ENCODE data around the gene COG2.
"Not testable (repeated sequence)": the region's sequence is repeated elsewhere in the genome, so short reads cannot be mapped to it uniquely, and the experiment has no call there.

COG2 gene

GRCh38 chr1:230696722-230697437 is 54.6 kb downstream of the COG2 start:
- ChIA-PET CTCF (interaction anchor here (1.1 to 1.3 kb wide), 3 partner anchors 15 to 76 kb away, joined by 3 to 4 read pairs (median 3); no protein-coding TSS in a partner anchor), POLR2A (no interaction called here)
- no peak for TF ChIP-seq CTCF (IDR thresholded peaks at IDR 0.05; ENCODE audit: insufficient read depth, low read length, missing control alignments)
- no peak overlapping the region for H3K4me3 ChIP-seq (ENCODE audit: low read depth, low read length)
- DNase-seq (ENCODE audit: low read depth, low spot score): no peak

- no peak overlapping the region for H3K4me3 ChIP-seq (ENCODE audit: low read depth, low read length)
- ChIA-PET POLR2A (no interaction called here), CTCF (interaction anchor here (1.1 kb wide), 1 partner anchor 75 kb away, joined by 3 read pairs; no protein-coding TSS in a partner anchor)
- TF ChIP-seq CTCF (IDR thresholded peaks at IDR 0.05; ENCODE audit: insufficient read depth, low read length, missing control alignments): no peak
- no peak for DNase-seq (ENCODE audit: low read depth, low spot score)
These were observed 55.8 kb downstream of the COG2 start for GRCh38 chr1:230698130-230698529.

- CTCF ChIA-PET; POLR2A ChIA-PET; DNase-seq (ENCODE audit: low read depth, low spot score); H3K4me3 ChIP-seq (ENCODE audit: low read depth, low read length): not testable (repeated sequence)
These were observed 56.7 kb downstream of the COG2 start for GRCh38 chr1:230698964-230699363.

- DNase-seq (ENCODE audit: low read depth, low spot score): no peak
- no peak overlapping the region for H3K4me3 ChIP-seq (ENCODE audit: low read depth, low read length)
- POLR2A ChIA-PET: no interaction called here
- CTCF ChIA-PET: no interaction called here
- TF ChIP-seq CTCF (IDR thresholded peaks at IDR 0.05; ENCODE audit: insufficient read depth, low read length, missing control alignments): no peak
These were observed 57.4 kb downstream of the COG2 start for GRCh38 chr1:230699716-230700115.

- TF ChIP-seq CTCF (IDR thresholded peaks at IDR 0.05; ENCODE audit: insufficient read depth, low read length, missing control alignments): no peak
- no peak for DNase-seq (ENCODE audit: low read depth, low spot score)
- CTCF ChIA-PET: no interaction called here
- POLR2A ChIA-PET: no interaction called here
- H3K4me3 ChIP-seq (ENCODE audit: low read depth, low read length): no peak overlapping the region
These were observed 57.9 kb downstream of the COG2 start for GRCh38 chr1:230700132-230700531.

- POLR2A ChIA-PET: no interaction called here
- CTCF ChIA-PET: no interaction called here
- no peak overlapping the region for H3K4me3 ChIP-seq (ENCODE audit: low read depth, low read length)
- DNase-seq (ENCODE audit: low read depth, low spot score): no peak
- no peak for TF ChIP-seq CTCF (IDR thresholded peaks at IDR 0.05; ENCODE audit: insufficient read depth, low read length, missing control alignments)
These were observed 59.2 kb downstream of the COG2 start for GRCh38 chr1:230701434-230701833.

Data from AG04449 (cell line).